GM19328 (cell line): Measurements from ENCODE around the gene SLC16A10.
A peak's percentile ranks its signal among the peaks of the same experiment; 100 is the strongest.
"Not testable (repeated sequence)": the region's sequence is repeated elsewhere in the genome, so short reads cannot be mapped to it uniquely, and the experiment has no call there.

Source experiments
- ATAC-seq: cut with Tn5 transposase; IDR thresholded peaks from one replicate; pipeline ENCODE4 v1.9.1; 2021; ENCODE audit warnings: mild to moderate bottlenecking, moderate library complexity; ENCODE audit not compliant: unreplicated experiment

Gene SLC16A10

DNA sequence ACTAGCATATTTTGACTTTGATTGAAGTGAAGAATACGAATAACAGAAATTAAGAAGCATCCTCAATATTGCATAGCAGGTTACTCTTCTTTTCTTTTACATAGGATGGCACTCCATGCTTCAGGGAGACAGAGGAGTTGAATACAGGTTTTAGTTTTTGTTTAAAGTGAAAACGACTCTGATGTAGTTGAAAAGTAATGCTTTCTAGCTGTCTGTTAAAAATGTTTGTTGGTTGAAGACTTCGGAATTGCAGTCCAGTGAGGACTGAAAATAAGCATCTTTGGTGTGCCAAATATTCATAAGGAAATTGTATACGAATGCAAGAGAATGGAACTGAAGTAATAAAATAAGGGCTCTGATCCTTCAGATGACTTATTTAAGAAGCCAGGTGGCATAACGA, 618 bp upstream of the SLC16A10 start:
- no peak for ATAC-seq

DNA sequence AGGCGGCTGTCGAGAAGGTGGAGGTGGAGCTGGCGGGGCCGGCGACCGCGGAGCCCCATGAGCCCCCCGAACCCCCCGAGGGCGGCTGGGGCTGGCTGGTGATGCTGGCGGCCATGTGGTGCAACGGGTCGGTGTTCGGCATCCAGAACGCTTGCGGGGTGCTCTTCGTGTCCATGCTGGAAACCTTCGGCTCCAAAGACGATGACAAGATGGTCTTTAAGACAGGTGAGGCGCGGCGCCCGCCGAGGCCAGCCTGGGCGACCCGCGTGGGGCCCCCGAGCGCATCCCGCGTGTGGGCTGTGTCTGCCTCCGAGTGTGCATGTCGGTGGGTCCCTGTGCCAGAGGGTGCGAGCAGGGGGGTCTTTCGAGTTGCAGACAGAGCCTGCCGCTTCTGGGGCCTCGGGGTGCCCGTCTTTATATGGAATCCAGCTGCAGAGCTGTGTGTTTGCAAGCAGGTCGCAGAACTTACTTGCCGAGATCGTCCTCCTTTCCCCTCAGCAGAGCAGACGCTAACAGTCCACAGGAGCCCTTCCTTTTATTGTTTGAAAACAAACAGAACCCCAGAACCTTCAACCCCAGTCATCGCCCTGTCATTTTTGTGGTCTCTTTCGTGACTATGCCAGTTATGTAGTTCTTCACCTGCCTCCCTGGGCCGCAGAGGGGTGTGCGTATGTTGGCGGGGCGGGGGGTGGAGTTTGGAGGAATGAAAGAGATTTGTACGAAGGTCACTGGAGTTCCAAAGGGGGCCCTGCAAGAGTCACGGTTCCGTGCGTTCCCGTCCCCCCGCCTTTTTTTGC, 766 bp downstream of the SLC16A10 start:
- peak; percentile 14 for ATAC-seq

DNA sequence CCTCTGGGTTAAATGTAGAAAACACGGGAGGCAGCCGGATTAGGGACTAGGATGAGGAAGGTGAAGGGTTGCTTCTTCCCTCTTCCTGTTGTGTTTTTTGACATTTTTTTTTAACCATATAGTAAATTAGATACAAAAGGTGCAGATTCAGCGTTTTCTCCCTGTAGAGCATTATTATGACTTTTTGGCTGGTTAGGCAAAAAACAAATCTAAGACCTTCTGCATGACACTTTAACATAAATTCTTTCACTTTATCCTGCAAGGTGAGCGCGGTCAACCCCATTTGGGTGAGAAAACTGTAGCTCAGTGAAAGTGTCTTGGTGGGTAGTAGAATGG, 1.3 kb downstream of the SLC16A10 start:
- ATAC-seq: no peak

DNA sequence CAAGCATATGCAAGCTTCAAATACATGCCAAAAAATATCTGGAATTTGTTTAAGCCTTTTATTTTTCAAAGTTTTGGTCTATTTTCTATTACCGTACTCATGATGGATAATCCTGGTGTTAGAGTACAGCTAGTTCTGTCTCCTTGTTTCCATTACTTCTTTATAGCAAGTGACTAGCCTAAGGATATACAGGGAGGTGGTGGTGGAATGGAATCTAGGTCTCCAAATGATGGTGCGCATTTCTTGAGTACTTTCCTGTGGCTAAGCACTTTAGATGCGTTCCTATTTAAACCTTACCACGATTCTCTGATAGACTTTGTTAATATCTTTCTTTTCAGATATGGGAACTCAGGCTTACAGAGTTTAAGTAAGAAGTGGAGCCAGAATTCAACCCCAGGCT, 3.5 kb downstream of the SLC16A10 start:
- ATAC-seq: no peak

DNA sequence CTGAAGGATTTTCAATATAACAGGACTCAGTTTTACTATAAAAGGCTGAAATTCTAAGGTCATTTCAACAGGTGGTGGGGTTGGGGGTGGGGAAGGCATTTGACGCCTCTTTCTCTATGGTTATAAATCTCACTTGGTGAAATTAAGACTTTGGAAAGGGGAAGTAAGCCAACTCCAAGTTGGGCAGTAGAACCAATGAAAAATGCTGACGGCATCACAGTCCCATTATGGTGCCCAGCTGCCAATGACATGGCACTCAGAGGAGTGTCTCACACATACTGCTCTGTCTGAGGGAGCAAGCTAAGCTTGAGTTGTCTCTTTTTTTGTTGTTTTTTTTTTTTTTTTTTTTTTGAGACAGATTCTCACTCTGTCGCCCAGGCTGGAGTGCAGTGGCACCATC, 4.7 kb downstream of the SLC16A10 start:
- ATAC-seq: no peak

DNA sequence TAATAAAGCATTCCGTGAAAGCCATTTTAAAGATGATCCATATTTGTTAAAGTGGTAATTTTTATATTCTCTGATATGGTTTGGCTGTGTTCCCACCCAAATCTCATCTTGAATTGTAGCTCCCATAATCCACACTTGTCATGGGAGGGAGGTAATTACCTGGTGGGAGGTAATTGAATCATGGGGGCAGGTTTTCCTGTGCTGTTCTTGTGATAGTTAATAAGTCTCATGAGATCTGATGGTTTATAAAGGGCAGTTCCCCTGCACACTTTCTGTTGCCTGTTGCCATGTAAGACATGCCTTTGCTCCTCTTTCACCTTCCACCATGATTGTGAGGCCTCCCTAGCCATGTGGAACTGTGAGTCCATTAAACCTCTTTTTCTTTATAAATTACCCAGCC, 8.2 kb downstream of the SLC16A10 start:
- ATAC-seq: not testable (repeated sequence)

DNA sequence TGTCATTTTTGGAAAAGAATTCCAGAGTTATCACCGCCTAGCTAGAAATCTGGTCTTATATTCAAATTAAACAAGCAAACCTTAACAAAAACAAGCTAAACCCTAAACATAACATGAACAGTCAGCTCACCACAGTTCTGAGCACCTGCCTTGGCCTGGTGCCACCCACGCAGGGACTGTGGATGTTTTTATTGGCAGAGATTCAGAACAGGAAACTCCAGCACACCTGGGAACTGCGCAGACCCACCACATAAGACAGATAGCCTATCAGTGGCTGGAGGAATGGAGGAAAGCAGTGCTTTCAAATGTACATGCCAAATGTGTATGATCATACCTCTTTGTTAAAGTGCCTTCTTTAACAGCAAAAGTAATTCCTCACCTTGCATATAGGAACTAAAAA, 8.9 kb downstream of the SLC16A10 start:
- ATAC-seq: no peak

DNA sequence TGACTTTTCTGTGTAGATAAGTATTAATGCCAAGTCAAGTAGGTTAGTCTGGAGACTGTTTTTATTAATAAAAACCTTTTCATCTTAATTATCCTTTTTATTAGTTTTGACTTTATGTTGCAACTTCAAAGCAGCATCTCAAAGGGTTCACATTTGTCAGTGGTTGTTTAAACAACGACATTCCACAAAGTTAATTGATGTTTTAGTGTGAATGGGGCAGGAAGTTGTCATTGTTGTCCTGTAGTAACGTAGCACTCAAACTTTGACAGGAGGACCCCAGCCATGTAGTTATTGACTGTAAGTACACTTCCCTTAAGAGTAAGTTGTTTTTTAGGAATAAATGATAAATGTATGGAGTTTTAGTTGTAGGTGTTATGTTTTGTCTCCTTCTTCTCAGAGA, 11.3 kb downstream of the SLC16A10 start:
- ATAC-seq: no peak

DNA sequence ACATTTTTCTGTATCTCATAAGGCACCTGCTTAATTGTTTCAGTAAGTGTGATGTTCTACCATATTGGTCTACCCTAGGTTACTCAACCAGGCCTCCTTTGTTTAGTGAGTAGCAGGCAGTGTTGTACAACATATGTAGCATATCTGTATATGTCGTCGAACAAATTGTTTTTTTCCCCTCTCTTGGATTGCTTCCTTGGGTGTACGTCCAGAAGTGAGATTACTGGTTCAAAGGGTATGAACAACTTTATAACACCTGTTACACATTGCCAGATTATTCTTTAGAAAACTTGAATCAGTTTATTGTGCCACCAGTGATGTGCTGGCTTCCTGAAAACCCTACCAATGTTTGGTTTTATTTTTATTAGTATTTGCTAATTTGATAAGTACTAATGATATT, 14.7 kb downstream of the SLC16A10 start:
- no peak for ATAC-seq

DNA sequence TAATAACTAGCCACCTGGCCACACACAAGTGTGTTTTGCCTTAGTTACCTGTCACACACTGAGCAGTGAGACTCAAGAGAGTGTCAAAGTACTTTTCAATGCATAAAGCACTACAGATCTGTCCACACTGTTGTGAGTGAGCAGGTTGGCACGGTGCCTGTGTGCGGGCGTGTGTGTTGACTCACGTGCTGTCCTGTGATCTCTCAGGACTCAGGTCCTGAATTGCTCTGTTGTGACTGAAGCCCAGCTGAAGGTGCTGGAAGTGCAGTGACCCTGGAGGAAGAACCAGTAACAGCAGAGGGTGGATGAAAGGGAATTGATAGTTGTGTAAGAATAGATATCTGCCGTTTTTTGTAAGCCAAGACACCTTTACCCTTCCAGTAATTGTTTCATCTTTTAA, 18.3 kb downstream of the SLC16A10 start:
- ATAC-seq: no peak

DNA sequence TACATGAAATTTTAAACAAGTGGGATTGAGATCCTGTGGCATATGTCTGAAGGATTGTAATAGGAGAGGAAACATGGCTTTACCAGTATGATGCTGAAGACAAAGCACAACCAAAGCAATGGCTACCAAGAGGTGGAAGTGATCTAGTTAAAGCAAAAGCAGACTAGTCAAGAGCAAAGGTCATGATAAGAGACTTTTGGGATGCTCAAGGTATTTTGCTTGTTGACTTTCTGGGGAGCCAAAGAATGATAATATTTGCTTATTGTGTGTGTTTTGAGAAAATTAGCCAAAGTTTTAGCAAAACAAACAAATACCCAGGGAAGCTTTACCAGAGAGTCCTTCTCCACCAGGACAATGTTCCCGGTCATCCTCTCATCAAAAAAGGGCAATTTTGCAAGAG, 20.3 kb downstream of the SLC16A10 start:
- no peak for ATAC-seq

DNA sequence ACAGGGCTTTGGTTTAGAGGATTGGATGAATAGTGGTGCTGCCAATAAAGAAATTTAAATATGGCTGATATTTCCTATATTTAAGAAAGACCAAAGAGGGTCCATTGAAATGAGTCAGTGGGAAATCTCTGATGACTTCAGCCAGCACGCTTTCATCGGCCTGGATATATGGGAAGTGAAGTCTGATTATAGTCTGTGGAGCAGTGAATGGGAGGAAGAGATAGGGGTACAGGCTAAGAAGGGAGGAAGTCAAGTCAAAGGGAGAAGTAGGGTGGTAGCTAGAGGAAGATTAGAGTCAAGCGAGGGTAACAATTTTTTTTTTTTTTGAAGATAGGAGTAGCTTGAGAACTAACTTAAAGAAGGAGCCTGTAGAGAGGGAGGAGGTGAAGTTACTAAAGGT, 22.7 kb downstream of the SLC16A10 start:
- no peak for ATAC-seq

DNA sequence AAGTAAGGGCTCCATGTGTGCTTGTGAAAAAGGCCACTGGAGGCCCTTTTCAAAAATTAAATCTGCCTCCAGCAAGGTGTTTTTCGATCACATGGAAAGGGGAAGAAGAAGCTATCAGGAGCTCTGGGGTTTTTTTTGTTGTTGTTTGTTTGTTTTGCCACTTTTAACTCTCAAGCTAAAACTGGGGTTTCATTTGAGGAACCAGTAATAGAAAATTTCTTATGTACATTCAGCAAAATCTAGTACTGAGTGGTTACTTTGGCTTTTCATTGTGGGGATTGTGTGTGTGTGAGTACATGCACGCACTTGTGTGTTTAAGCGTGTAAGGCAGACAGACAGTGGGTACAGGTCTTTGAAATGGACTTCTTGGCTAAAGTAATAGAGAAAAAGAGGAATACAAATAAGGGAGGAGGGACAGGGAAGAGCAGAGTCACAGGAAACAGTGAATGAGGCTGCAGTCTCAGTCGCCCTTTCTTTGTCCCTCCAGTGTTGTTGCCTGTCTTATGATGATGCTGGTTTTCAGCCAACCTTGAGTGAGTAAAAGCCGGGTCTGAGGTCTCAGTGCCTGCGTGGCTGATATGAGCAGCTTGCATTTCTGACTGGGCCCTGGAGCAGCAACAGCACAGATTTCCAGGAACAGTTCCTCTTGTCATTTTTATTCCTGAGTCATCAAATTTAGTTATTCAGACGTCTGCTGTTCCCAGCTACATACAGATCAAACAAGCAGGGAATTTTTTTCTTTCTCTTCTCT, 26.2 kb downstream of the SLC16A10 start:
- no peak for ATAC-seq

DNA sequence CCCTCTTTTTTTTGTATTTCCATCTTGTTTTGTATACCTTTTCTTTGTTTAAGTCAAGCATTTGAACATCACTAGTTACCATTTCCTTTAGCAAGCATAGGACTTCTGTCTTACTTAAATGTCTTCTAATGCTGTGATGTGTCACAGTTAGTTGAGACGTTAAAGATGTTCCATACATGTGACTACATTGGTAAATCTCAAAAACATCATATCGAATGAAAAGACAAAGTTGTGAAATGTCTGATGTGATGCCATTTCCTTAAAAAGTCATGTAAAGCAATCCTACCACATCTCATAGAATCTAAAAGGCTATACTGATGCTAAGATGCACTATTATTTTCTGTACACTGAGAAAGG, 26.8 kb downstream of the SLC16A10 start:
- no peak for ATAC-seq

DNA sequence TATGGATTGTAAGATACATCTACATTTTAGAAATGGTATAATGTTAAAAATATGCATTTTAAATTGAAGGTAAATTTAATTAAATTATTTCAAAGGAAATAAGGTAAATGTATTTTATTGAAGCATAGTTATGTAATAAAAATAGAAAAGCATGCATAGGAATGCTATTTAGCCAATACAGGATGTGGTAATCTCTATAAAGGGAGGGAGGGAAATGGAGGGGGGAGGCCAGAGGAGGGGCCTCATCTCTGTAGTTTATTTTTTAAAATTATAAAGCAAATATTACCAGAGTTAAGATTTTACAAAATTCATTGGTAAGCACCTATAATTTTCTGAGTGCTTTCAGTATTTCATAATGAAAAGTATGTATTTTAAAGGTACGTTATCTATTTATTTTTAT, 27.2 kb downstream of the SLC16A10 start:
- no peak for ATAC-seq

DNA sequence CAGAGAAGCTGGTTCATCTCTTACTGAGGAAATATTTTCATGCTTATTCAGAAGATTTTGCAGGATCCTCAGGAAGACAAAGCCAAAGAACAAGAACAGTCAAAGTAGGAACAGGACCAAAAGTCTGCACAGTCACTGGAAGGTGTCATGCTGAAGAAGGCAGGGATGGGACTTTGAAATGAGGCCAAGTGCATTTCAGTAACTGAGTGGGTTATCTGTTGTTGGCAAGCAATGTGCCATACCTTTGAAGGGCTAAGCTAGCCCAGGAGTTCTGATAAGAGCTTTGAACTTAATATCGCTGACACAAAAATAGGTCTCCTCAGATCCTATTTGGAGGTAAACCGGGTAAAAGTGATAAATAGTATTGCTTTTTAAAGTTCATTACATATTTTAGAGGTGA, 31.5 kb downstream of the SLC16A10 start:
- no peak for ATAC-seq

DNA sequence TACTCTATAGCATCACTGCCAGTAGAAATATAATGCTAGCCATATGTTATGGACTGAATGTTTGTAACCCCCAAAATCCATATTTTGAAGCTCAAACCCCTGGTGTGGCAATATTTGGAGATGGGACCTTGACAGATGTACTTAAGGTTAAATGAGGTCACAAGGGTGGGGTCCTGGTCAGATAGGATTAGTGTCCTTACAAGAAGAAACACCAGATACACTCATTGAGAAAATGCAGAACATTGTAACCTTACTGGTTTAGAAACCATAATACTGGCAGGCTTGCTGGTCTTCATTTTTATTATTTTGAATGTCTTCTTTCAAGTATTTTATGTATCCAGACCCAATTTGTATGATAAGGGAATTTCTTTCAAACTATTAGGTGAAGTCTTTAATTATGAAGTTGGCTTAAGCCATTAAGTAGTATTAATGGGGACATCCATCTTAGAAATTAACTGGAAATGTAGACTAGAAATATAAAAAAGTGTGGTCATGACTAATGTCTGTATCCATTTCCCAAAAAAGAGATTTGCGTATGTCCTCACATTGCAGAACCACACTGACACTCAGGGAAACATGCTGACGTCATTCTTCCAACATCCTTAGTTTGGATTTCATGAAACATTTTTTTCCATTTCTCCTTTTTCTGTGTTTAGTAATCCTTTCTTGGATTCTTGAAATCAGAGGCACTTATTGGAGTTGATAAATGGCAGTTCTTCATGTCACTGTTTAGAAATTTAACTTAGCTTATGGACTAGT, 32.4 kb downstream of the SLC16A10 start:
- no peak for ATAC-seq

DNA sequence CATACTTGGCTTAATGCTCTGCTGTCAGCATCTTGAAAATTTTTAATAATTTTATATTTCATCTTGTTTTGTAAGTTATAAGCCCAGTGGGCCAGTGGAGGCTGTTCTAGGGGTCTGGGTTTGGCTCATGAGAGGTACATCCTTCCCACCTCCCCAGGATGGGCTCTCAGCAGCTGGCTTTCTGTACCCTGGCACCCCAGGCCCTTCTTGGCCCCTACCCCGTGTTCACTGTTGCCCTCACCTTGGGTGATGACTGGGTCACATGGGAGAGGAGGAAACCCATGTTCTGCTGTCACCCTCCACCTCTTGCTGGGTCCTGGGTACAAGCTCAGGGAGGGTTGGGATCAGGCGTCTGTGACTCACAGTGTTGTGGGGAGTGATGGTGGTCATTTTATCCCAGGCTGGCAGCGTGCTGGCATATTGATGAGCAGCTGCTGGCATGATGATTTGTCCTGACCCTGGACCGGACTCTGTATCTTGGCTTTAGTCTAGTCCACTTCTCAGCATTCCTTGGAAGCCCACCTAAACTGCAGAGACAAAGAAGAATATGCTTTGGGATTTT, 34.6 kb downstream of the SLC16A10 start:
- no peak for ATAC-seq

DNA sequence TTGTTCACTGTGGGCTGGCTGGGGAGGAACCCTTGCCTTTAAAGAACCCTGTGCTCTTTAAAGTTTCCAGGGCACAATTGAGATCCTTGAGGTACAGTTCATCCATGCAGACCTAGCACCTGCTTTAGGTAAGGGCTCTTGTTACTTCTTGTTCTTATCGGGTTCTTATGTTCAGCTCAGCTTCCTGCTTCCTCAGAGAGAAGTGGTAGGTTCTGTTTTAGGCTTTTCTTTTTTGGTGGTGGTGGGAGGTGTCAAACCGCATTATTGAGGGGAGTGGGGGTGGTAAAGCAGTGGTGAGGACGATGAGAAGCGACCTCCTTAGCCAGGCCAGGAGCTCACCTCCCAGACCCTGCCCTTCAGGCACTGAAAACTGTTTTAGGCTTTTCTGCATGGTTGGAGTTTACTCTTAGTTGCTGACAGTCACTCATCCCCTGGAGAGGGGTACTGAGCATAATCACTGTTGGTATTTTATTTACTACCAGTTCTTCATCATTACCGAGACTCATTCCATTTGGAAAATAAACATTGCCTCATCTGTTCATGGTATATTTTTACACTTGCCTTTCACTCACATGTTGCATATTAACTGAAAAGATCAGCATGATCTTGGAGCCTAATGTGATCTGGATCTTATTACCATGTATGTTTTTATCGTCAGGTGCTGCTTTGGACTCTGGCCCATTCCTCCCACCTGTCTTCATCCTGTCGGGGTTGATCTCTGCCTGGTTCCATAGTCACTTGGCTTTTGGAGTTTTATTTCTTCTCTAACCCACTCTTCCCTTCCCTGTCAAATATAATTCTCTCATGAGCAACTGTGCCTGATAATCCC, 35.4 kb downstream of the SLC16A10 start:
- ATAC-seq: no peak

DNA sequence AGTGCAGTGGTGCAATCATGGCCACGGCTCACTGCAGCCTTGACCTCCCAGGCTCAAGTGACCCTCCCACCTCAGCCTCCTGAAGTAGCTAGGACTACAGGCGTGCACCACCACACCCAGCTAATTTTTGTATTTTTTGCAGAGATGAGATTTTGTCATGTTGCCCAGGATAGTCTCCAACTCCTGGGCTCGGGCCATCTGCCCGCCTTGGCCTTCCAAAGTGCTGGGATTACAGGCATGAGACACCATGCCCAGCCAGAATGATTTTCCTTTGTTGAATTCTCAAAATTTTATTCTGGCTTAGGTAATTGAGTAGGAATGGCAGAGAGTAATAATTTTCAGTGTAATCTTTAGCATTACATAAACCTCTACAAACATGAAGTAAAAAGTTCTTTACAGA, 37.1 kb downstream of the SLC16A10 start:
- no peak for ATAC-seq

DNA sequence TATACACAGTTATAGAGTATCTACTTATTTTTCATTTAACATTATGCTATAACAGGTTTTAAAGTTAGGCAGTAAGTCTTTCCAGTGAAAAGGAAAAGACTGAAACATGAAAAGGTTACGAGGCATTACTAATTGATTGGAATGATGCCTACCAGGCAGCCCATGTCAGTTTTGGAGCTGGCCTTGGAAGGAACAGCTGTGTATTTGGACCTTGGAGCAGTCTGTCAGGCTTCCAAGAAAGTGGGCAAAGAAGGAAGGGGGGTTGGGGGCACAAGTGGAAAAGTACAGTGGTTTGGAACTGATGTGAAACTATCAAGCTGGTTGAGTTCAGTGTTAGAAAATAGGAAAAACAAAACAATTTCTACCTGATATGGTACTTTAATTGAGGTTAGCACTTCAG, 41.7 kb downstream of the SLC16A10 start:
- ATAC-seq: no peak
